Upper lobe of right lung (tissue), 1 donor: Measurements from ENCODE around the gene CLMP. TPM values are rescaled to one million over a fixed set of nuclear protein-coding genes. Genes with fewer than 3 reads are reported as not detected.
A peak's percentile ranks its signal among the peaks of the same experiment; 100 is the strongest.
"Not testable (repeated sequence)": the region's sequence is repeated elsewhere in the genome, so short reads cannot be mapped to it uniquely, and the experiment has no call there.

Experiments
- ATAC-seq: fragments of 200-7000 bp; cut with Tn5 transposase; one replicate; pipeline ENCODE4 v1.9.1; 2020; ENCODE audit warnings: mild to moderate bottlenecking, moderate library complexity
- DNase-seq: peaks from one replicate; pipeline ENCODE4 v3.0.0-alpha.2; 2020
- H3K27ac ChIP-seq: fragments of 200-600 bp; one replicate; pipeline ENCODE4 v1.8.0; 2022
- H3K27me3 ChIP-seq: fragments of 200-600 bp; one replicate; pipeline ENCODE4 v1.8.0; 2022; ENCODE audit warnings: mild to moderate bottlenecking
- H3K36me3 ChIP-seq: fragments of 200-600 bp; one replicate; pipeline ENCODE4 v1.8.0; 2022
- H3K4me1 ChIP-seq: fragments of 200-600 bp; one replicate; pipeline ENCODE4 v1.8.0; 2022
- H3K4me3 ChIP-seq: fragments of 200-600 bp; one replicate; pipeline ENCODE4 v1.8.0; 2022; ENCODE audit warnings: mild to moderate bottlenecking
- H3K9me3 ChIP-seq: fragments of 200-600 bp; one replicate; pipeline ENCODE4 v1.8.0; 2022
- CTCF ChIP-seq: fragments of 200-600 bp; IDR thresholded peaks from one replicate; pipeline ENCODE4 v1.8.0; 2022; ENCODE audit warnings: antibody characterized with exemption
- intact Hi-C: fragments of 100-400 bp; cut with DNase I; formaldehyde crosslinking; loops from one replicate; pipeline ENCODE4 v1.11.0; 2022
- total RNA-seq: library from RNA; stranded (reverse); fragmentation: NEBNext Ultra II Directional; extraction: Animal tissue kit (Norgen Biotek cat#: 25700); gene quantifications from one replicate; pipeline ENCODE4 v1.2.1, GENCODE V29; 2021
- donor health status: DM: no; HTN: yes; CAD: no; lungs with severe emphysema.

Gene CLMP
- total RNA-seq, 1 donor from 2014 or later, result 17.6 TPM

- H3K4me3 ChIP-seq, result no peak overlapping the region
- H3K27me3 ChIP-seq, result no peaks in the 10 kb centered on the region
- H3K4me1 ChIP-seq, result peaks cover 13% of the 10 kb centered on the region
- DNase-seq (no peak), ATAC-seq (no peak)
- no peak for TF ChIP-seq CTCF
- H3K36me3 ChIP-seq, result no peaks in the 10 kb centered on the region
- intact Hi-C loops, result no loop called here
- H3K27ac ChIP-seq, result no peak overlapping the region
- no peaks in the 10 kb centered on the region for H3K9me3 ChIP-seq
Measured at GRCh38 chr11:123139206-123139605, 55.8 kb downstream of the CLMP start.

- DNase-seq (peak; percentile 79), ATAC-seq (peak; percentile 85)
- Histone ChIP-seq H3K4me3 (no peak overlapping the region), H3K36me3 (no peaks in the 10 kb centered on the region), H3K9me3 (no peaks in the 10 kb centered on the region), H3K27ac (peak overlapping the region; percentile 63), H3K4me1 (peaks cover 13% of the 10 kb centered on the region), H3K27me3 (no peaks in the 10 kb centered on the region)
- intact Hi-C loops, result no loop called here
- no peak for TF ChIP-seq CTCF
Measured at GRCh38 chr11:123137431-123138224, 57.4 kb downstream of the CLMP start.

- Histone ChIP-seq H3K4me3 (no peak overlapping the region), H3K4me1 (peaks cover 13% of the 10 kb centered on the region)
Measured at GRCh38 chr11:123135863-123136446, 59.1 kb downstream of the CLMP start.

GRCh38 chr11:123132881-123133280 is 62.2 kb downstream of the CLMP start:
- no peak for ATAC-seq
- Histone ChIP-seq H3K27ac (peak overlapping the region; percentile 11), H3K9me3 (no peaks in the 10 kb centered on the region), H3K27me3 (no peaks in the 10 kb centered on the region), H3K4me3 (no peak overlapping the region), H3K36me3 (no peaks in the 10 kb centered on the region), H3K4me1 (peaks cover 8% of the 10 kb centered on the region)
- DNase-seq, result no peak
- intact Hi-C loops, result no loop called here
- no peak for TF ChIP-seq CTCF

More at GRCh38 chr11:123135863-123136446, 59.1 kb downstream of the CLMP start:
- no peak for ATAC-seq
- no peak for DNase-seq
- no peaks in the 10 kb centered on the region for H3K36me3 ChIP-seq
- H3K27me3 ChIP-seq, result no peaks in the 10 kb centered on the region
- no peaks in the 10 kb centered on the region for H3K9me3 ChIP-seq
- TF ChIP-seq CTCF, result no peak
- no peak overlapping the region for H3K27ac ChIP-seq
- intact Hi-C loops, result no loop called here

DNA sequence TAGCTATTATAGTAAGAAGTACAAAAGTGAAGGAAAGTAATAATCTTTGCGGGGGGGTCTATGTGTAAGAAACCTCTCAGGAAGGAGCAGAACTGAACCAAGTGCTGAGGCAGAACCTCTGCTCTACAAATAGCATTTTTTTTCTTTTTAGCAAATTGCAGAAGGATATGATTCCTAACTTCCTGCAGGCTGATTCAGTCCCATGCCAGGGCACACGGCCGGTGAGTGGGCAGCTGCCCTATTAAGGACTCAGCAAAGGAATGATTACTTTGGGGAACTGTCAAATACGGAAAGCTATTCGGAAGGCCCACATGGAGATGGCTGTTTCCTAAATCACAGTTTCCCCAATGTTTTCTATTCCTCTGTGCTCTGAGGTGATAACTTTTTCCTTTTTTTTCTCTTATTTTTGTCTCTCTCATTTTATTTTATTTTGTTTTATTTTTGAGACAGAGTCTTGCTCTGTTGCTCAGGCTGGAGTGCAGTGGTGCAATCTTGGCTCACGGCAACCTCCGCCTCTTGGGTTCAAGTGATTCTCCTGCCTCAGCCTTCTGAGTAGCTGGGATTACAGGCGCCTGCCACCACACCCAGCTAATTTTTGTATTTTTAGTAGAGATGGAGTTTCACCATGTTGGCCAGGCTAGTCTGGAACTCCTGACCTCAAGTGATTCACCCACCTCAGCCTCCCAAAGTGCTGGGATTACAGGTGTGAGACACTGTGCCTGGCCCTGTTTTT is 62.8 kb downstream of the CLMP start:
- DNase-seq (peak; percentile 70), ATAC-seq (peak; percentile 72)
- H3K4me1 ChIP-seq, H3K9me3 ChIP-seq, intact Hi-C loops, H3K4me3 ChIP-seq, H3K27me3 ChIP-seq, H3K36me3 ChIP-seq: not testable (repeated sequence)
- peak overlapping the region; percentile 24 for H3K27ac ChIP-seq

DNA sequence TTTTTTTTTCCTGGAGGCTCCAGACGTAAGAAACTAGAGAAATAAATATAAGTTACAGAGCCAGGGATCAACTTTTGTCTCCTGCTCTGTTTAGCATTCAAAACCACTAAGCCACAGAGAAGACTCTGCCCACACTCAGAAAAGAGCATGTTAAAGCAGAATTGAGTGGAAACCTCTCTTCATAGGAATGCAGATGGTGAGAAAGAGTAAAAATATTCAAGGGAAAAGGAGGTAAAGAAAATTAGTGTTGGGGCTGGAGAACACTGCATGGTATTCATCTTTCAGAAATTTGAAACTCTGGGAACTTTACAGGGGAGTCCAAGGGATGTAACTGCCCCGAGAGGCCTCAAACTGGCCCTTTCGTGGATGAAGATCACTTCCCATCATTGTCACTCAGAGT is 65.1 kb downstream of the CLMP start:
- Histone ChIP-seq H3K4me3 (no peak overlapping the region), H3K4me1 (no peaks in the 10 kb centered on the region), H3K9me3 (no peaks in the 10 kb centered on the region), H3K36me3 (no peaks in the 10 kb centered on the region), H3K27ac (peak overlapping the region; percentile 11), H3K27me3 (no peaks in the 10 kb centered on the region)
- TF ChIP-seq CTCF, result no peak
- DNase-seq (no peak), ATAC-seq (no peak)
- intact Hi-C loops, result no loop called here
